HG02610 (cell line): ENCODE measurements around the gene CCL28.
"Not testable (repeated sequence)": the region's sequence is repeated elsewhere in the genome, so short reads cannot be mapped to it uniquely, and the experiment has no call there.

Experiments used
- ATAC-seq: cut with Tn5 transposase; IDR thresholded peaks from one replicate; pipeline ENCODE4 v1.9.1; 2021; ENCODE audit warnings: mild to moderate bottlenecking, moderate library complexity; ENCODE audit not compliant: unreplicated experiment

The CCL28 gene

DNA sequence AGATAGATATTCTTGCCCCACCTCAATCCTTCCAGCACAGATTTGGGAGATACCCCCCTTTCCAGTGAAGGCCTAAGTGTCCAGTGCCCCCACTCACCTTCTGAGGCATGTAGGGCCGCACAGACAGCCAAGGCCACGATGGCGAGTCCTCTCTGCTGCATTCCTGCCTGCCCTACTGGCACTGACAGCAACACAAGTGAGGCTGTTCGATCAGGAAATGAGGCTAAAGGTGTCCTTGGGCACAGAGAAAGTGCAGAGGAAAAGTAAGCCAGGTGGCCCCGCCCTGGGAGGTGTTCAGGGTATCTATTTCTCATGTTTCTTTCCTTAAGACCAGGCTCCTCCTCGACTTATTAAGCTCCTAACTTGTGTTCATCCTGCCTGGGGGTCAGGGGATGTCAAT, at the start of gene CCL28:
CCL28 (minus strand) TSS at position 236 of the 400 bp plus-strand sequence; CDS start at position 161, 75 bp downstream.
- no peak for ATAC-seq

GRCh38 chr5:43461066-43461465, 48.9 kb upstream of the CCL28 start:
- ATAC-seq, result no peak

- ATAC-seq, result no peak
Observed at GRCh38 chr5:43456556-43456955, 44.4 kb upstream of the CCL28 start.

DNA sequence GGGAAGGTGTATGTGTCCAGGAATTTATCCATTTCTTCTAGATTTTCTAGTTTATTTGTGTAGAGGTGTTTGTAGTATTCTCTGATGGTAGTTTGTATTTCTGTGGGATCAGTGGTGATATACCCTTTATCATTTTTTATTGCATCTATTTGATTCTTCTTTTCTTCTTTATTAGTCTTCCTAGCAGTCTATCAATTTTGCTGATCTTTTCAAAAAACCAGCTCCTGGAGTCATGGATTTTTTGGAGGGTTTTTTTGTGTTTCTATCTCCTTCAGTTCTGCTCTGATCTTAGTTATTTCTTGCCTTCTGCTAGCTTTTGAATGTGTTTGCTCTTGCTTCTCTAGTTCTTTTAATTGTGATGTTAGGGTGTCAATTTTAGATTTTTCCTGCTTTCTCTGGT, 29.4 kb upstream of the CCL28 start:
- ATAC-seq, result not testable (repeated sequence)

- no peak for ATAC-seq
Observed at GRCh38 chr5:43437062-43437660, 25.0 kb upstream of the CCL28 start.

DNA sequence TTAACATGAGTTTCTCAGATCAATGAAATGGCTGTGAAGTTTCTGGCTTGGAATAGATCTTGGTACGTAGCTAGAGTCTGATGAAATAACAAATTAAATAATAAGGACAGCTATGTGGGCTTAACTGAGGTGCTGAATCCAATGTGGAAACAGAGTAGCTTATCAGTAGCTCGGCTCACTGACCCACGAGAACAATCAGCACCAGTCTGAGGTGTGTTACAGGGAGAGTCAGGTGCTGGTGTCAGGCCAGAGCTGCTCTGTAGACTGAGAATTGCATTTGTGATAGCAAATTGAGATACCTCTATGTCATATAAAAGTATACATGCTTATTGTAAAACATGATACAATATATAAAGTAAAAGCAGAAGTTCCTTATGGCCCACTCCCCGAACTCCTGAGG, 21.2 kb upstream of the CCL28 start:
- ATAC-seq, result no peak

- ATAC-seq, result no peak
Observed at GRCh38 chr5:43432486-43433375, 20.5 kb upstream of the CCL28 start.

DNA sequence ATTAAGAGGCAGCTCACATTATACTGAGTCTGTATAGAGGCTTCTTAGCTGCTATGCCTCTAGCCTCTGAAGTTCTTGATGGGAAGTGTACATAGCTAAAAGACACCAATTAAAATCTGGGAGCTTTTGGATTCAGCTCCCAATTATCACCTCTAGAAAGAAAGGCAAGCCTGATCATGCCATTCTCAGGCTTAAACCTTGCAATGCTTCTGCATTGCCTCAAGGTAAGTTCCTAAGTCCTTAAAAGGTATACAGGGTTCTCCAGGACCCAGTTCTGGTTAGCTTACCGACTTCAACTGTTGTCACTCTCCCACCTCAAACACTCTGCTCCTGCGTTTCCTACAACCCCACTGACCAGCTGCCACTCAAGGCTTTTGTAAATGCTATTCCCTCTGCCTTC, 17.5 kb upstream of the CCL28 start:
- no peak for ATAC-seq

- no peak for ATAC-seq
Observed at GRCh38 chr5:43429016-43429415, 16.8 kb upstream of the CCL28 start.

- no peak for ATAC-seq
Observed at GRCh38 chr5:43427306-43427705, 15.1 kb upstream of the CCL28 start.

GRCh38 chr5:43425983-43426382, 13.8 kb upstream of the CCL28 start:
- no peak for ATAC-seq

DNA sequence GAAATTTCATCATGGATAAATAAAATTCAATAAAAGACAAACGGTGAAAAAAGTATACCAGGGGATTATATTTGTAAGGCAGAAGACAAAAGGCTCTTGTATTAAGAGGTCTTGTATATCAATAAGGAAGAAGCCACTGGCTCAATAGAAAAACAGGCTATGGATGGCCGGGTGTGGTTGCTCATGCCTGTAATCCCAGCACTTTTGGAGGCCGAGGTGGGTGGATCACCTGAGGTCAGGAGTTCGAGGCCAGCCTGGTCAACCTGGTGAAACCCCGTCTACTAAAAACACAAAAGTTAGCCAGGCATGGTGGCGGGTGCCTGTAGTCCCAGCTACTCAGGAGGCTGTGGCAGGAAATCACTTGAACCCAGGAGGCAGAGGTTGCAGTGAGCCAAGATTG, 10.9 kb upstream of the CCL28 start:
- not testable (repeated sequence) for ATAC-seq

DNA sequence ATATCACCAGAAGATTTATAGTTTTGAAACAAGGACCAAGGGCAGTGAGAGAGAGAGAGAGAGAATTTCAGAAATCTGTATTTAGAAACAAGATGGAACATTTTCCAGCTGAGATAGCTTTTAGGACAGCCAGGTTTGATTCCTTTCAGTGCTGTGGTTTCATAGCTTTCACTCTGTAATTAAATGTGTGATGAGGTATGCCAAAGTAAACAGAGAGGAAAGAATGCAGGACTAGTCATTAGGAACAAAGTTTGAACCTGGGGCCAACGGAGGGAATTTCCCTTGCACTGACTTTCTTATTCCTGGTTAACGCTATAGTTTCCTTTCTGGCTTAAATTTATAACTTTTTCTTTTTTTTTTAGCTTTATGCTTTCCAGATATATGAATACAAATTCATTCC, 10.0 kb upstream of the CCL28 start:
- ATAC-seq, result no peak

DNA sequence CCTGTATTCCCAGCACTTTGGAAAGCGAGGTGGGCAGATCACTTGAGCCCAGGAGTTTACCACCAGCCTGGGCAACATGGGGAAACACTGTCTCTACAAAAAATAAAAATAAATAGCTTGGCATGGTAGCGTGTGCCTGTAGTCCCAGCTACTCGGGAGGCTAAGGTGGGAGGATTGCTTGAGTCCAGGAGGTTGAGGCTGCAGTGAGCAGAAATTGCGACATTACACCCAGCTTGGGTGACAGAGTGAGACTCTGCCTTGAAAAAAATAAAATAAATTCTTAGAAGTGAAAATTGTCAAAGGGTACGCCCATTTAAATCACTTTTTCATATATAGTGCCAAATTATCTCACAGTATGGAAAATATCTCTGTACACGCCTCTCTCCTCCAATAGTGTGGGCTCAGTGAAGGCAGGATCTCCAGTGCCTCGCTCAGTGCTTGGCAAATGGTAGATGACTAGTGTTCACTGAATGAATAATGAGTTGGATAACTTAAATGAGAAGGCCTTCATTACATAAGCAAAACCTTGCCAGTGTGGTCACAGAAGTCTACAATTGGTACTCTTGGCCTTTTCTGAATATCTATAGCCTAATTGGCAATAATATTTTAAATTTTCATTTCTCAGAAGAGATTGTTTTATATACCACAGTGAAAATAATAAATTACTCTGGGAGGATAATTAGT, 9.4 kb upstream of the CCL28 start:
- no peak for ATAC-seq

DNA sequence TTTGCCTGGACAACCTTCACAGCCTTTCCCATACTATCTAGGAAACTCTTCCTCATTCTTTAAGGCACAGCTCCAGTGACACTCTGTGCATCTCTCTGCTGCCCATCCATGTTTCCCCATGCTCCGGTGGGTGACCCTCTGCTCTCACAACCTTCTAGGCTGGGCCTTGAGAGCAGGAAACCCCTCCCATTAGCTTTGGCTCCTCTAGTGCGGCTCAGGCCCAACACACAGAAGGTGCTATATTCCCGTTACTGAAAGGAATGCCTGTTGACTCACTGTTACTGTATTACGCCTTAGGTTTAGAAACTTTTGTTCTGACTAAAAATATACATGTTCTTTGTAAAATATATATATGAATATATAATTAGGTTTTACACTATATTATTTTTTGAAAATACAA, 8.1 kb upstream of the CCL28 start:
- ATAC-seq, result no peak

DNA sequence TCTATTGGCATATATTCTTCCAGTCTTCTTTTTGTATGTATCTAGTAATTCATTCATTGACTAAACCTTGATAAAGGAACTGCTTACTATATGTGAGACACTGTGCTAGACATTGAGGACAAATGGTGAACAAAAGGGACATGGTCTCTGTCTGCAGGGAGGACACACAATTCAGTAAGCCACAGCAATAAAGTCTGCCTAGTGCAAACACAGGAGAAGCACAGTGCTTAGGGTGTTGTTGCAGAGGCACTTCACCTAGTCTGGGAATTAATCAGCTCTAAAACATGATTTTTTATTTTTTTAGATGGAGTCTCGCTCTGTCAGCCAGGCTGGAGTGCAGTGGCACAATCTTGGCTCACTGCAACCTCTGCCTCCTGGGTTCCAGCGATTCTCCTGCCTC, 6.4 kb upstream of the CCL28 start:
- no peak for ATAC-seq

DNA sequence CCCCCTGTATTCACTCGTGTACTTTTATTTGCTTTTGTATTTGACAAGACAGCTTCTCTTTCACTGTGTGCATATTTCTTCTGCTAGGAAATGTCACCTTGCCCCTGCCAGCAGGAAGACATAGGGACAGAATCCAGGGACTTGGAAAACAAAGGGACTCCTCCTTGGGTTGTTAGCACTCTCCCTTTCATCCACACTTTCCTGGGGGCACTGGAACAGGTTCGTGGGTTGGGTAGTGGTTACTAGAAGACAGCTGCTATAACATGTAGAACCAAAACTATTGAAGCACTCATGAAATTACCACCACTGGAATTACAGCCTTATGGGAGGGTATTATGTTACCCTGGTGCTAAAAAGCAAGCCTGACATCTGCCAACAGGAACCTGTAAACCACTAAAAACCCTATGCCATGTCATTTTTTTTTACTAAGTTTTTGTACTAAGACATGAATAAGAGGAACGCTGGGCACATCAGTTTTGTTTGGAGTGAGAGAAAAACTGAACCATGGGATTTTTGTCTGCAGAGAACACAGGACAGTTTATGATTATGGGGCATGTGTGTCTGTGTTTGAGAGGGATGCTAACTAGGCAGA, 4.7 kb upstream of the CCL28 start:
- ATAC-seq, result no peak

GRCh38 chr5:43415935-43416802, 4.0 kb upstream of the CCL28 start:
- ATAC-seq, result no peak

- ATAC-seq, result no peak
Observed at GRCh38 chr5:43413966-43414365, 1.8 kb upstream of the CCL28 start.

DNA sequence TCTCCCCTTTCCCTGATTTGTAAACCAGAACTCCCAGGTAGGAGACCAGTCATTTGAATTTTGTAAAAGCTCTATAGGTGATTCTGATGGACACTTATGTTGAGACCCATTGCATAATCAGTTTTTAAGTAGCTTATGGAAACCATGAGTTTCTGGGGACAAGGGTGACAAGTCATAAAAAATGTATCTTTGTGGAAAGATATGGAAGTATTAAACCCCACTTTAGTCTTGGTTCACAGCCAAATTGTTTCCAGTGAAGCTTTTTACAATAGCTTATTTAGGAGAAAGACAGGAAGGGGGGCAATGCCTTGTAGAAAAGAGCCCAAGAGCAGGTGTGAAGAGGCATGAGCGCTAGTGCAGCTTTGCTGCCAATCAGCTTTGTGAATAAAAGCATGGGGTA, 453 bp upstream of the CCL28 start:
- no peak for ATAC-seq

DNA sequence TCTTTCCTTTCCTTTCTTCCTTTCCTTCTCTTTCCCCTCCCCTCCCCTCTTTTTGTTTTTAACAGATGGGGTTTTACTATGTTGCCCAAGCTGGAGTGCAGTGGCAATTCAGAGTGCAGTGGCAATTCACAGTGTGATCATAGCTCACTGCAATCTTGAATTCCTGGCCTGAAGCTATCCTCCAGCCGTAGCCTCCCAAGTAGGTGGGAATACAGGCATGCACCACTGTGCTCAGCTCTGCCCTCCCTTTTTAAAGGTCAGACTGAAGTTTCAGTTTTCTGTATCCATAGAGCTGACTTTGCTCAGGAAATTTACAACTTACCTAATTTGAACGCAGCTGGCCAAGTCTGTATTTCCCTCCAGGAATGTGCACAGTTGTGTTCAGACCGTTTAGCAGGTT, 696 bp downstream of the CCL28 start:
- ATAC-seq, result no peak
